ENCODE measurements around the gene LRRC4C.

DNA sequence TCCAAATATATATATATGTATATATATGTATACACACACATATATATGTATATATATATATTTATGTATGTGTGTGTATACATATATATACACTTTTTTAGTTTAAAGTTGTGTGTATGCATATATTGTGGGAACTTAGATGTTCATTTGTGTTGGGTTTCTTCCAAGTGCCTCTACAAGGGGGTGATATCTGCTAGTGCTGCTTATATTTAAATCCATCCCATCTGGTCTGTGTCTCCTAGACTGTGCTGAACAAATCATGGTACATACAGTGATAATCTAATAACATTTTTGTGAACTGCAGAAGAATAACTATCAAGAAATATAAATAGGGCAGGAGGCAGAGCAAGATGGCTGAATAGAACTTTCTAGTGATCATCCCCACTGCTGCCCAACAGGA is 696.4 kb downstream of the LRRC4C start:
- no peak for TF ChIP-seq POLR2A (IDR thresholded peaks at IDR 0.05; ENCODE audit: low read length)
- no peak for TF ChIP-seq GATA1 (IDR thresholded peaks at IDR 0.05; ENCODE audit: low read depth, low read length)
